MV-4-11 (cell line): Measurements from ENCODE around the gene SLC44A1.

ENCODE experiments used
- DNase-seq: peaks from one replicate; lab custom pipeline; 2025; lab: John Stamatoyannopoulos, UW

SLC44A1 gene

DNA sequence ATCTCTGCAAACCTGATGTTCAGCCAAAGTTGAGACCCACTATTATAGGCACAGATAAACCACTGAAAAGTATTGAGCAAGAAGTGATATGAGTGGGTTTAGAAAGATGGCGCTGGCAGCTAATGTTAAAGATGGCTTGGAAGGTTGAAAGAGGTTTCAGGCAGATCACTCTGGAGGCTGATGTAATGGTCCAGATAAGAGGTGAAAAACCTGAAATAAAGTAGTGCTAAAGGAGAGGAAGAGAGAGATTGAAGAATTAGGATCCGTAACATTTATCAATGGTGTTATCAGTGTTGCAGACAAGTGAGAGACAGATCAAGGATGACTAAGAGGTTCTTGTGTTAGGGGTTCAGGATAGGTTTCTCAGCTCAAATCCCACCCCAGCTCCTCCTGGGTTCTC, 58.3 kb downstream of the SLC44A1 start:
- no peak for DNase-seq

DNA sequence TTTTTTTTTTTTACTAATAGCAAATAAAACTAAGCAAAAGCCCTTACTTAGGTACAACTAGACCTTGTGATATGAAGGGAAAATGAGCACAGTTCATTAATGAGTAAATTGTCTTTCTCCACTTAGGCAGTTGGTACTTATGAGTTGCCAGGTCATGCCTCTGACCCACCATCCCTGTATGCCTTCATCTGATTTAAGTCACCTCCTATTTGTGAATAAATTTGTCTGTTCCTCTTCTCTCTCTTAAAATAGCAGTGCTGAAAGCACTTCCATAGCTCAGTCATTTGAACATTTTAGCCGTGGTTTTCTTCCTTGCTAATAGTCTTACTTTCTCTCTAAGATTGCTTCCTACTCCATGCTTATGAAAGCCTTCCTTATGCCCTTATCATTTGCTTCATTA, 61.4 kb downstream of the SLC44A1 start:
- DNase-seq: peak; percentile 19

DNA sequence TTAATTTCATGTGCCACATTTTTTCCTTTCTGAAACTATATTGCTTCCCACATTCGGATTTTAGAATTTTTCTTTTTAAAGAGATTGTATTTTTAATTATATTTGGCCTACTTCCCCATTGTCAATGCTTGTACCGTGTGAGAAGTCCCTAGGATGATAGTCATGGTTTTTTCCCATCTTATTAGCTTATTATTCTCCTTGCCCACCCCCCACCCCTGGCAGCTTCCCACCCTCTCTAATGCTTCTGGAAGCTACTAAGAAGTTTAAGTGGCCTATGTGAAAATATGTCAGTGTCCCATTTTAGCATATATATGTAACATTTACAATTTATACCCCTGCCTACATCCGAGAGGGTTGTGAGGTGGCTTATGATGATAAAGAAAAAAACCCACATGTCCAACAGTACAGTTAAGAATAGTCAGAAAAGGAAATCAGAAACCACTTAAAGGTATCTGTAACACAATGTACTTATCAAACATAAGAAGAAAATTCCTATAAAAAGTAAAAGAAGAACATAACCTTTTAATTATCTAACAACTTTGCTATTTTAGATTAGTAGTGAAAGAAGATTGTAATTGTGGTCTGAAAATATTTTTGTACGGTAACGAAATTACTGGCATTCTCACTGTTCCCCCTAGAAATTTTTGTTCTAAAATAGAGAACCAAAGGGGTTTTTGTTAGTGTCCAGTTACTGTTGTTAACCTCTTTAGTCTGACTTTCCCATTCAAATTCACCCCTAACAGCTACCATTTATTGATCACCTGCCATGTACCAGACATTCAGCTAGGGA, 62.1 kb downstream of the SLC44A1 start:
- no peak for DNase-seq

DNA sequence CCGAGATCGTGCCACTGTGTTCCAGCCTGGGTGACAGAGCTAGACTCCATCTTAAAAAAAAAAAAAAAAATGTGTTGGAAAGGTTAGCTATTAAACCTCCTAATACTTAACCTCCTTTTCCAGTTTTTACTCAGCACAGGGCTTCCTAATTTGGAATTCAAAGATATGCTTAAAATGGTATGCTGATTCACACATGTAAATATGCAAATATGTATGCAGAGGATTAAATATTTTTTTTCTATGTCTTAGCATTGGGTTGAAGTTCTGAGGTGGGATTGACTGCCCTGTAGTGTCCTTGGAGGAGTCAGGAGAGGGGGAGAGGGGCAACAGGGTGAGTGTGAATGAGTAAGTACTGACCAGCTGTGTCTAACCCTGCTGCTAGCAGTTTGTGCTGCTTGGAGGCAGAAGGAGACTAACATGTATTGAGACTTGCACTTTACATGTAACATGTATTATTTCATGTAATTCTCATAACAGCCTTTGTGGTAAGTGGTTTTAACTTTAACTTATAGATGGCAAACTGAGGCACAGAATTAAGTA, 63.2 kb downstream of the SLC44A1 start:
- DNase-seq: no peak

DNA sequence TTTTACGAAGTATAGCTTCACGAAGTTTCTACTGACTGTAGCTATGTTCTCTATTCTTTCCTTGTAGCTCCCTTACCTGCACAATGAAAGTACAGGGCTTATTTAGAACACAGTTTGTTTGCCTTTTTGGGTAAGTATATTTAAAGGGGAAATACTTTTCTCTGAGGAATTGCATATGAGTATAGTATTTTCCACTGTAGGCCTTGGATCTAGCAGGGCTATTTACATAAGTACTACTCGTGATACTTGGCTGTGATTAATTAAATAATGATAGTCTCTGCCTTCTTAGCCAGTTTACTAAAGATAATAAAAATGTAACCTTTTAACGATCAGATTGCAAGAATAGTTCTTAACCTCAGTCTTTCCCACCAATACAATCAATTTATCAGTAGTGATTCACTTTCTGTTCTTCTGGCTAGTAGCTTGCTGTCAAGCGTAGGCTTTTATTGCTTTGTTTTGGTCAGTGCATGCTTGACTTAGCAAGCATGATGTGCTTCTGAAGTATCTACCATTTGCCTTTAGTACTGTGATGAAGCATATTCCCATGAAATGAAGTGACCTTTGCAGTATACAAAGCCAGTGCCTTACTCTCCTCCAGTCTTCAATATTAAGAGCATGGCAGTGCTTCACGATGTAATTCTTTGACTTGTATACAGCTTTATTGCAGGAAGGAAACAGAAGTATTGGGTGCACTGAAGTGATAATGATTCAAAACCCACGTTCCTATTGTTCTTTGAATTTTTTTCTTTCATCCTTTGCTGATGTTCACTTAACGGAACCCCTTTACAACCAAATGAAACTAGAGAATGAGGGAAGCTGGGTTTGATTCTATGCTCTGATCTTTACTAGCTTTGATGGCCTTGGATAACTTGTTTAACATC, 64.2 kb downstream of the SLC44A1 start:
- DNase-seq: no peak

DNA sequence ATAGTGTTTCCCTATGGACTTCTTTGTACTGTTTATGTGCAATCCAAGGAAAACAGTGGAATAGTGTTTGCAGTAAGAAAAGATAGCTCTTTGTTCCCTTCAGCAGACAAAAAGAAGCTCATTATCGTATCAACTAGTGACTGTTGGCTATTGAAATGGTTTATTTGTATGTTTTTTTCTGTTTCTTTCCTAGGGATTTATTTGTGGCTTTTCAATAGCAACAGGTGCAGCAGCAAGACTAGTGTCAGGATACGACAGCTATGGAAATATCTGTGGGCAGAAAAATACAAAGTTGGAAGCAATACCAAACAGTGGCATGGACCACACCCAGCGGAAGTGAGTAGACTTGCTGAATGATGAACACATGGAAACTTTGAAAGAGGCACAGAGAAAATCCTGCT, 65.1 kb downstream of the SLC44A1 start:
- no peak for DNase-seq

DNA sequence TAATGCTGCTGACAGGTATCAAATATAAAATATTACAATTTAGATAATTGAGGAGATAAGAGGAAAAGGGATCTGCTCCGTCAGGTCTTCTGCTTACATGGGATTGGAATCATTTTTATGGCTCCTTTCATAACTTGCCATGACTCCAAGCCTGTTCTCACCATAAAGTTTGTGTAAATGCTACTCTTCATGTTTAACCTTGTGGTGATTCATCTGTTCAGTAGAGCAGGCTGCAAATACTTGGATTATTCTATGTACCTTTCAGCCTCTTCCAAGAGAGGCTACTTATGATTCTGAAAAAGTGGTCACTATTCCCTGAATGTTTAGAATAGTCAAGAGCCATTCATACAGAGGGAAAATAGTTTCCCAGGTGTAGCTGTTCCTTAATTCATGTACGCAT, 66.9 kb downstream of the SLC44A1 start:
- no peak for DNase-seq

DNA sequence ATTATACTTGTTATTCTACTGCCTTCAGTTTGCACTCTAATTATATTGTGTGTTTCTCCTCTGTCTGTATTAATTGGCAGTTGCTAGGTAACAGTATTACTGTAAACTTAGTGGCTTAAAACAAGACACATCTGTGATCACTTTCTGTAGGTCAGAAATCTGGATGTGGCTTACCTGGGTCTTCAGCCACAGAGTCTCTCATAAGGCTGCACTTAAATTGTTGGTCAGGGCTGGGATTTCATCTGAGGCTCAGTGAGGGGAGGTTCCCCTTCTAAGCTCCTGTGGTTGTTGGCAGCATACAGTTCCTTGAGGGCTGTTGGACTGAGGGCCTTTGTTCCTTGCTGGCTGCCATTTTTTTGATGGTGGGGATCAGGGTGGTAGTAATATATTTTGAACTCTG, 68.8 kb downstream of the SLC44A1 start:
- no peak for DNase-seq

DNA sequence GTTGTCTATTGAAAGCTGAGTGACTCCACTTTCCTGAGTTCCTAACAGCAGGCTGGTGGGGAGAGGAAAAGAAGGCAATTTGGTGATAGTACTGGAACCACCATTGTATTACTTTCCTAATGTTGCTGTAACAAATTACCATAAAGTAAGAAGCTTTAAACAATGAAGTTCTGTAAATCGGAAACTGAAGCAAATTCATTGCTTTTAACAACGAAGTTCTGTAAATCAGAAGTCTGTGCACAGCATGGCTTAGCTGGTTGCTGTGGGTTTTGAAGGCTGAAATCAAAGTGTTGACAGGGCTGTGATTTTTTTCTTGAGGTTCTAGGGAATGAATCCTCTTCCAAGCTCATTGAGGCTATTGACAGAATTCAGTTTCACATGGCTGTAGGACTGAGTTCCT, 72.3 kb downstream of the SLC44A1 start:
- DNase-seq: no peak

DNA sequence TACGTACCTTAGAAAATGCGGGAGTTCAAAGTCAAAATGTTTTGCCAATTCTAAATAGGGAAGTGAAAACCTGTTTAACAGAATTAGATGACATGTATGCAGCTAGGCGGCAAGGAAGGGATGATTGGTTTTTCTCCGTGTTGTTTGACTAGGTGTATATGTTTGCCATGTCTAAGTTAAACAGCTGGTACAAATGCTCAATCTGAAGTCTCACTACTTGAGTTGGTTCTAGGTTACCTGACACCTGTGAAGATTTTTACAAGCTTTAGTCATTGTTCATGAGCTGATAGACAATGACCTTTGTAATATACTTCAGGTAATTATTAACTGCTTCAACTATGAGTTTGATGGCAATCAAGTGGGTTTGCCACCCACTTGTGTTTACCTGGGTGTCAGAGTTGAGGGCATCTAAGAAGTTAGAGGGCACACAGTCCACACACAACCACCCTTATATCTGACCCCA, 74.3 kb downstream of the SLC44A1 start:
- DNase-seq: peak; percentile 43

DNA sequence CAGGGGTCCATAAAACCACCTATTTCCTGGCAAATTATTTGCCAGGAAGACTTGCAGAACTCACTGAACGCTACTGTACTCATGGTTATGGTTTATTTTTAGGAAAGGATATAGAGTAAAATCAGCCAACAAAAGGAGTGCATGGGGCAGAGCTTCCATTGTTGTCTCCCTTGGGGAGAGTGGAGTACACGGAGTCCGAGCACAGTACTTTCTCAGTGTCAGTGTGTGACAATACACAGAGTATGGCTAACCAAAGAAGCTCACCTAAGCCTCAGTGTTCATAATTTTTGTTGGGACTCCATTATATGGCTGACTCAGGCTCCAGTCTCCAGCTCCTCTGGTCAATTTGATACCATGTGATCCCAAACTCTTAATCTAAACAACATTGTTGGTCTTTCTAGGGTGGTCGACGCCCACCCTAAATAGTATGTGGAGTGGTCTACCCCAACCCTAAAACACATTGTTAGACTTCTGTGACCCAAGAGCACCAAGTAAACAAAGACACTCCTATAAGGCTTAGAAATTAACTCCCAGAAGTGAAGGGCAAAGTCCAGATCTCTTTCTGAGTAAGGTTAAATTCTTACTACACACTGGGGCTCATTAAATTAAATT, 74.9 kb downstream of the SLC44A1 start:
- no peak for DNase-seq

DNA sequence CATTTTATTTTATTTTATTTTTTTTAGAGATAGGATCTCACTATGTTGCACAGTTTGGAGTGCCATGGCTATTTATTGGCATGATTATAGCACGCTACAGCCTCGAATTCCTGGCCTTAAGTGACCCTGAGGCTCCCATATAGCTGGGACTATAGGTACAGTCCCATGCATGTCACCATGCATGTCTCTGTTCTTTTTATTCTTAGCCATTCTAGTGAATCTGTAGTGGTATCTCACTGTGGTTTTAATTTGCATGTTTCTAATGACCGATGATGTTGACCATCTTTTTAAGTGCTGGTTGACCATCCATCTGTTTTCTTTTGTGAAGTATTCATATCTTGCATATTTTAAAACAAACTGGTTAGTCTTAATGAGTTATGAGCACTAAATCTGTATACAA, 76.1 kb downstream of the SLC44A1 start:
- DNase-seq: no peak

DNA sequence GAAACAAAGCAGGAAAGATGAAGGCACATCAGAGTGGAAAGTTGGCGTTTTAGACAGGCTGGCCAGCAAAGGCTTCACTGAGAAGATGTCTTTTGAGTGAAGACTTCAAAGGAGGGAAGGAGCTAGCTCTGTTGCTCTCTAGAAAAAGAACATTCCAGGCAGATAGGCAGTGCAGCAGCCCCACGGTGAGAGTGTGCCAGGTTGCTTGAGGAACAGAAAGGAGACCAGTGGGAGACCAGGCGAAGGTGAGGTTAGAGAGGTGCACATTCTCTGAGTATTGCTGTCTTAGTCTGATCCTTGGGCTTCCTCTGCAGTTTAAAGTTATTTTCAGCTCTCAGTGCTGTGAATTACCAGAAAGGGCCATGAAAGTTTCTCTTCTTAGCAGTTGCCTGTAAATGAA, 83.8 kb downstream of the SLC44A1 start:
- no peak for DNase-seq

DNA sequence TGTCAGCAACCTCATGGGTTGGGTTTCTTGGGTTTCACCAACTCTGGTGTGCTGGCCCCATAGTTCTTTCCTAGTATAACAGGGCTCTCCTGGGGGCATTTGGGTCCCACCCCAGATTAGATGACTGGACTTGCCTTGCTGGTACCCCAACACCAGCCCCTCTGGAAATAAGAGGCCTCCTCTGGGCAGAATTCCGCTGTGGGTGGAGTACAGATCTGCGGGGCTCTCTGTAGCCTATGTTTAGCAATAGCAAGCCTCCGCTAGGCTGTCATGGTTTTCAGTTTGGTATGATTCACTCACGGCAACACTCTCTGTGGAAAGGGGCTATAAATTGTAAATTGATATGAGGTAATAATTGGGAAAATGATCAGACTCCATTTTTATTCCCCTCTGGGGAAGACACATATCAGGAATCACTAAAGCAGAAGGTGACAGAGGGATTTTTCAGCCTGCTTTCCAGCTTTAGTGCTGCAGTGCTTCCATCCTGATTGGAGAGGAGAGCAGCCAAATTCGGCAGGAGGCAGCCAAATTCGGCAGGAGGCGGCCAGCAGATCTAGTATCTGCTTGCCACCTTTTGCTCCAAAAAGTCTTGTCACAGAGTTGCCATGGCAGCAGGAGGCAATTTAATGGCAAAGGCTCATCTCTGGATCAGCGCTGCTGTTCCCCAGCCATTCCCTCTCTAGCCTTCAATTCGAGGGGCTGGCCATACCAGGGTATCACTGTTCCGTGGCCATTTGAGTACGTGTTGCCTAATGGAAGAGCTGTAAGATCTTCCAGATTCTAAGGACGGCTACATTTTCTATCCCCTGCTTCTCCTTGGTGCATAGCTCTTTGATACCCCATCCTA, 84.6 kb downstream of the SLC44A1 start:
- peak; percentile 17 for DNase-seq

DNA sequence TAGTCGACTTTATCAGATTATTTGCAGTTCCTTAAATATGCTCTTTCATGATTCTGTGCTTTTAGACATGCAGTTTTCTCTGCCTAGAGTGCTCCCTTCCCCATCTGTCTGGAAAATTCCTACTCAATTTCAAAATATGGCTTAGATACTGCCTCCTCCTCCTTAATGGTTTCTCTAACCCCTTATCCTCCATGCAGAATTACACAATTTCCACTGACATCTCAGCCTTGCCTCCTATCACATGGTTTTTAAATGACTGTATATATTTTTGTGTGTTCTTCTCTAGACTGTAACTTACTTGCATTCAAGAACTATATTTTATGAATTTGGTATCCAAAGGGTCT, 85.2 kb downstream of the SLC44A1 start:
- peak; percentile 21 for DNase-seq

DNA sequence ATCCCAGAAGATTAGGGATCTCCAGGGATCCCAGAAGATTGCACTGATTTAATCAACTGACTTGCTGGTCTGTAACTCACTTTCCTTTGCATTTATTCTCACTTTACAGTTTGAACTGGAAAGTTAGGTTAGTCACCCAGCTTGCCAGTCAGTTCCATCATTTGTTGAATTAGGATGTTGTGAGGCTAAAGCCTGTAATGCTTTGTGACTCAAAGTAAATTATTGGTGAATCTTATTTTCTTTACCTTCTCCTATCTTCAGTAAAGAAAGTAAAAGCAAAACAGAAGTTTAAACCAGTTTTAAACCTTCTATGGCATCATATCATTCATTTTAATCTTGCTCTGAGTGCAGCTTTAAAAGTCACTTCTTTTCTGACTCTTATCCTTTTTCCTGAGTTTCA, 85.8 kb downstream of the SLC44A1 start:
- DNase-seq: no peak

DNA sequence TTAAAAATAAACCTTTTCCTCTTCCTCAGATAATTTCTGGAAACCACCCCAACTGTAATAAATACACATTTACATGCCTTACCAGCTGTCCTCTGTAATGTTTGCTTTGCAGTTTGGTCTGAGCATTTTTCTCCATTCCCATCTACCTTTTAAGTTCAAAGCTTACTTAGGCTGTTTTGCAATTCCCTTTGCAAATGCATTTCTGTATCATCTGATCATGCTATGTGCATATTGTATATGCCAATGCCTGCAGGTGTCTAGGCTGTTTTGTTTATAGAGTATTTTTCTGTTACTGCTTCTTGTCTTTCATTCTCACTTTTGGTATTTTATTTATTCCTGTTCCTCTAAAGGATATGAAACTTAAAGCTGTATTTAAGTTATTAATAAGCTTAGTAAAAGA, 86.3 kb downstream of the SLC44A1 start:
- DNase-seq: no peak

DNA sequence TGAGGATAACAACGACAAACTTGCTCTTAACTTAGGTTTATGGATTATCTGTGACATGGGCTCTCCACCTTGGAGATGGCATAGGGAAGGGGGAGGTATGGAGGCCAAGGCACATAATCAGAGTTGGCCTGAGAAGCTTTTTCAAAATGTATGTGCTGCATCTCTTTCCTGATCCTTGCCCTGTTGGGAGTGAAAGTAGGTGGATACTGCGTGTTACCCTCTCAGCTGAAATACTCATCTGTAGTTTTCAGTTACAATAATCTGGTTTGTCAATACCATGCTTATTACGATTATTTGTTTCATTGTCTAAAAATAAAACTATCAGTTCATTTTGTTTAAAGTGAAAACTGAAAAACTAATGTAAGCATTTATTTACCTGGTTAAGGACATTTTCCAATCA, 86.7 kb downstream of the SLC44A1 start:
- no peak for DNase-seq

DNA sequence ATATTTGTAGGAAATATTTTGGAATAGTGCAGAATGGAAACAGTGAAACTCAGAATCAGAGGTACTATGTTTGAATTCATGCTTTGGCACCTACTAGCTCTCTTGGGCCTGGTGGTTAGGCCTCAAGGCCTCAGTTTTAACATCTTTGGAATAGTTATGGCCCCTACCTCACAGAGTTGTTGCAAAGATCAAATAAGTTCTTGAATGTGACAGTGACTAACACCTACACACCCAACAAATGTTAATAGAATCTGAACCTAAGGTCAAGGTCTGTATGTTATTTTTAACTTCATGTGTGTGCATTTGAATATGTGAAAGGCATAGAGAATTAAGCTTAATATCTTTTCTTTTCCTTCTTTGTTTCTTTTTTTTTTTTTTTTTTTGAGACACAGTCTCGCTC, 87.3 kb downstream of the SLC44A1 start:
- no peak for DNase-seq

DNA sequence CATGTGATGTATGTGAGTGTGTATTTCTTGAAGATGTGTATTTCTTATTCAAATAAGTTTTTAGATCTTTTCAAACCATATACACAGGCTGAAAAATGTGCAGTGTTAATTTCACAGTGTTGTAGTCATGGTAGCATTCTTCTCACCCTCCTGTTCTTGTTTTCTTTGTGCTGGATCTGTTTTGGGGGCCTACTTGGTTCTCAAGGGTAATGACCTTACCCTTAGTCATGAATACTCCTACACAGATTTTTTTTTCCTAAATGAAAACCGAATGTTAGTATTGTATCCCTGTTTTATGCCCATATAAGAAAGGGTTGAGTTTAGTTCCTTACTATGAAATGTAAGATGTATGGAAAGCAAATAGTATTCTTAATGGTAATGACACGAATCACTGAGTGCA, 88.0 kb downstream of the SLC44A1 start:
- DNase-seq: no peak

DNA sequence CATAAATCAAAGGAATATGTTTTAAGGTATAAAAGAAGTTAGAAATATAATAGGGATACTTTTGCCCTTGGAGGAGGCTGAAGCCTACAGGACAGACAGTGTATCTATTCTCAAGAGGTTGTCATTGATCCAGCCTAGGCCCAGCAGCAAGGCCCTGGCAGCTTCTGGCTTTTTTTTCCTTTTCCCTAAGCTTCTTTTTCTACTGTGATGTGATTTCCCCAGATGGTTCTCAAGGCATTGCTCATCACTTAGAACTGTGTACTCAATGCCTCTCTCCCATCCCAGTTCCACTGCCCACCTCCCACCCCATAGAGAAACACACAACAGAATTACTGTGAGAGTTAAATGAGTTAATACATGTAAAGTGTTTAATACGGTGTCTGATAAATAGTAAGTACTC, 88.6 kb downstream of the SLC44A1 start:
- DNase-seq: no peak

DNA sequence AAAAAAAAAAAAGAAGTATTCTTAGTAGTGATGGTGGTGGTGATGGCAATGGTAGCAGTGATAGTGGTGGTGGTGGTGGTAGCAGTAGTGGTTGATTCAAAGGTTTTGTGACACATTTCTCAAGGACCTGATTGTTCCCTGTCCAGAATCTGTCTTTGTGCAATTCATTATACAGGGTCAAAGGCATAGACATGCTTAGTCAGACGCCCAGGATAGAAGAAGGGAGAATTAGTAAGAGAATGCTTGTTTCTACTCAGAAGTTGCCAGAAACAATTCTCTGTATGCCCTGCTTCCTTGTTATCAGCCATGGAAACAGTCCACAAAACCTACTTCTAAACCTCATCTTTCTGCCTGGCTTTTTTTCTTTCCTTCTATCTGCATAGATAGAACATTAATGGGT, 89.4 kb downstream of the SLC44A1 start:
- DNase-seq: no peak
